Embryonic facial prominence (tissue), 1 donor: ENCODE data around the gene PLEKHG3.
"Not testable (repeated sequence)": the region's sequence is repeated elsewhere in the genome, so short reads cannot be mapped to it uniquely, and the experiment has no call there.

Experiments
- DNase-seq: peaks from one replicate; pipeline ENCODE4 v3.0.0-alpha.2; 2016; ENCODE audit errors: extremely low spot score

The PLEKHG3 gene

DNA sequence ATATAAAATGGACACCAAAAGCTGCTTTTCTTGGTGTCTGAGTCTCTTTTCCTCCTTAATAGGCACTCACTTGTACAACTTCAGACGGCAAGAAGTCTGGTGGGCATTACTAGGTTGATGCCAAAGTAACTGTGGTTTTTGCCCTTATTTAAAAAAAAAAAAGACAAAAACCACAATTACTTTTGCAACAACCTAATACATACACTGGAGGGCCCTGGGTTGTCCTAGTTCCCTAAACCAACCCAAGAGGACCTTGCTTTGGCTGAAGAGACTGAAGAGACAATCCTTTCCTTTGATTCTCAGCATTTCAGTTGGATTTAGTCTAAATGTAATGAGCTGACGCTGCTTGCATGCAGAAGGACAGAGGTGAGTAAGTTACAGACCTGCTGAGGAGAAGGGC is 16.2 kb upstream of the PLEKHG3 start:
- DNase-seq = no peak

DNA sequence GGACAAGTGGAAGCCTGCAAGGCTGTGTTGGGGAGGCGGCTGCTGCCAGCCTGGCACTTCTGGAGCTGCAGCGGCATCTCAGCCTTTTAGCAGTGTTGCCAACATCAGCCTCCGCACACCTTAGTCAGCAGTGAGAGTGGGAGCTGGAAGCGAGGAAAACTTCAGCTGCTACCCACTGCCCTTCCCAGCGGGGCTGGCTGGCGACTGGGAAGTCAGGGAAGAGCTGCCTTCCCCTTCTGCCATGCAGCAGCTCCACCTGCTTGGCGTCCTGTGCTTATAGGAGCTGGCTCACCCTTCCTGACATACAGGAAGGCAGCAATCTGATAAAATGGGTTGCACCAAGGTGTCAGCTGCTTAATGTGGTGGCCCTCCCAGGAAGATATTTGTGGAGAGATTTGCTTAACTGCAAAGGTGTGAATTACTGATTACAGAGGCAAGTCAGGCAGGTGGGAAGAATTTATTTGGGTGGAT is 15.4 kb upstream of the PLEKHG3 start:
- DNase-seq = no peak

DNA sequence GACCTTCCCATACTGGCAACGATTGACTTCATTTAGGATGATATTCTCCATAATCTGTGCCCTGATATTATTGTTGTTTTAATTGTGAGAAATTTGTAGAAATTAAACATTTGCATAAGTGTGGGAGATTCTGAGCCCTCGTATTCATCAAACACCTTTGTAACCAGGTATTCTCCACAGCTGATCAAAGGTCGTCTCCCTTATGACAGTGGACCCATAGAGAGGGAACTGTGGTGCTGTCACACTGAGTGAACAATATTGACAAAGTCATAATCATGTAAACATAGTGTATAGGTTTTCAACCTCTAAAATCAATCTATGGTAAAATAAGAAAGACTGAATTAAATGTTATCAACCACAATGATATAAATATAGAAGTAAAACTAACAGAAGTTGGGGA is 14.9 kb upstream of the PLEKHG3 start:
- DNase-seq = no peak

DNA sequence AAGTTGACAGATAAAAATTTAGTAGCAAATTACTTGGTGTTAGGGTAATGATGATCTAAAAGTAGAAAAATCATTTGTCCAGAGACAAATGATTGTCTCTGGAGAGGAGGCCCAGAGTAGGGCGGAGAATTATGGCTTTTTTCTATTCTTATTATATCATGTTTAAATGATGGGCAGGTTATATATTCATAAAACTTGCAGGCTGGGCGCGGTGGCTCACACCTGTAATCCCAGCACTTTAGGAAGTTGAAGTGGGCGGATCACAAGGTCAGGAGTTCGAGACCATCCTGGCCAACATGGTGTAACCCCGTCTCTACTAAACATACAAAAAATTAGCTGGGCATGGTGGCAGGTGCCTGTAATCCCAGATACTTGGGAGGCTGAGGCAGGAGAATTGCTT is 13.6 kb upstream of the PLEKHG3 start:
- DNase-seq = not testable (repeated sequence)

DNA sequence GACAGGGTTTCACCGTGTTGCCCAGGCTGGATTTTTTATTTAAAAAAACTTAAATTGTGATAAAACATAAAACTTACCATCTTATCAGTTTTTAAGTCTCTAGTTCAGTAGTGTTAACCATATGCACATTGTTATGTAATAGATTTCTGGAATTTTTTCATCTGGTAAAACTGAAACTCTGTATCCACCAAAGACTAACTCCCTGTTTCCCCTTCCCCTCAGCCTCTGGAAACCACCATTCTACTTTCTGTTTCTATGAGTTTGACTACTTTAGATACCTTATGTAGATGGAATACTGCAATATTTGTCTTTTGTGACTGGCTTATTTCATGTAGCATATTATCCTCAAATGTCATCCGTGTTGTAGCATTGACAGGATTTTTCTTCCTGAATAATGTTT is 12.8 kb upstream of the PLEKHG3 start:
- DNase-seq = no peak

DNA sequence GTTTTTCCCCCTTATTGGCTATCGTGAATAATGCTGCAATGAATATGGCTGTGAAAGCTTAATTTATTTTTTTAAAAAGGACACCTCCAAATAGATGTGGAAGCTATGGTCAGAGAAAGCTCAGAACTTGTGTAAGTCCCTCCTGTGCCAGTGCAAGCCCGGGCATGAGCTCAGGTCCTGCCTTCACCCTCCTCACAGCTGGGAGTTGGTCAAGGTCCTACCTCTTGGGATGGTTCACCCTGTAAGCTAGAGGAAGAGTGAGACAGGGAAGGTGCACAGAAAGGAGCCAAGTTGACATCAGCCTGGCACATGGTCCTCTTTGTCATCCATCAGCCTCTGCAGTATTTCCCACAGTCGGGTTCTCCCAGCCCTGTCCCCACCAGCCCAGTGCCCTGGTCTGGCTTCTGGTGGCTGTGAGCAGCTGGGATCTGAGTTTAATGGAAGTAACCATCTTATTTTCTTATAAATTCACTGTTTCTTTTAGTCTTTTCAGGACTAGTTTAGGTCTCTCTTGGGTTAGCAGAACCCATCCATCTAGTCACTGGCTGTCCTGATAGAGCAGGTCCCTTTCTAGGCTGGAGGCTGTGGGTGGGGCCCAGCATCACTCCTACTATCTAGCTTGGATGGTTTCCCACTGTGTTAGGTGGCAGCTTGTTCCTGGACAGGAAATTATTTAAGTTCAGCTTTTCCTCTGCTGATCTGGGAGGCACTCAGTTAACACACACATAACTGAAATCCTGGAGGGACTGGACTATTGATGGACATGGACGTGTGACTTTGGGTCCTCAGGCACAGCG is 11.8 kb upstream of the PLEKHG3 start:
- no peak for DNase-seq

DNA sequence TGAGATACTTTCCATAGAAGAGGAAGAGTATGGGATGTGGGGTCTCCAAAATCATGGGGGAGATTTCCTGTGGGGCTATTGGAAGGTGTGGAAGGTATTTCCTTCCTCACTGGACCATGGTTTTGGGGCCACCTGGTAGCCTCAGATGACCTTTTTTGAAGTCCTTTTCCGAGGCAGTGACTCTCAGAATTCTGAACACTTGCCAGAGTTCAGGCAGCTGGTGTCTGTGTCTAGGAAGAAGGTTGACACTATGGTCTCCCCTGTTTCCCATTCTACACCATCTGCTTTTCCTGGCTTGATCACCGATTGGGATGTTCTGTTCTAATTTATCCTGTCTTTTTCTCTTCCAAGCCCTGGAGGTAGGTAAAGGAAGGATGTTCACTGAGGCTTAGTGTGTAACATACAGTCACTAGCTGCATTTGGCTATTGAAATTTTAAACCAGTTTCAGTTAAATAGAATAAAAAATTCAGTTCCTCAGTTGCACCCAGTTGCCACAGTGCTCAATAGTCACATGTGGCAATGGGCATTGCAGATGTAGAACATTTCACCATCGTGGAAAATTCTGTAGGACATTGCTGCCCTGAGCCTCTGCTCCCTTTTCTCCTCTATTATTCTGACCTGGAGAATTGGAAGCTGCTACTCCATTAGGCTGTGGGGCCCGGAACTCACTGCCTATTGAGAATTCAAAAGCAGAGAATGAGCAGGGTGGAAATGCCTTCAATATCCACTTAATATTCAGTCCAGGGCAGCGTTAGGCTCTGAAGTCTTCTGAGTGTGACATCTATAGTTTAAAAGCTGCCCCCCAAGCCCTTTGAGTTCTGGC is 11.0 kb upstream of the PLEKHG3 start:
- DNase-seq = no peak

DNA sequence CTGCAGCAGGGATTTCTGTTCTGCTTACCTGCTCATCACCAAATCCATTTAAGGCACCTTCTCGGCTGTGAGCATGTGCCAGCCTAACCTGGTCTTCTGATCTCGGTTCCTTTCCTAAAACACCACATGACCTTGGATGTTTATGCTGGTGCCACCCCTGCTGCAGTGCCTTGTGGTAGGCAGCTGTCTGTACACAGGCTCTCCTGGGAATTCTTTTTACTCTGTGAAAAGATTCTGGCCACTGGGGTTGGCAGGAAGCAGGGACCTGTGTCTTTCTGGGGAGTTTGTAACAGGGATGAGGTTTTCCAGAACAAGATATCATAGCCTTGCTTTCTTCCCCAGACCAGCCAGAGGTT is 10.4 kb upstream of the PLEKHG3 start:
- no peak for DNase-seq

DNA sequence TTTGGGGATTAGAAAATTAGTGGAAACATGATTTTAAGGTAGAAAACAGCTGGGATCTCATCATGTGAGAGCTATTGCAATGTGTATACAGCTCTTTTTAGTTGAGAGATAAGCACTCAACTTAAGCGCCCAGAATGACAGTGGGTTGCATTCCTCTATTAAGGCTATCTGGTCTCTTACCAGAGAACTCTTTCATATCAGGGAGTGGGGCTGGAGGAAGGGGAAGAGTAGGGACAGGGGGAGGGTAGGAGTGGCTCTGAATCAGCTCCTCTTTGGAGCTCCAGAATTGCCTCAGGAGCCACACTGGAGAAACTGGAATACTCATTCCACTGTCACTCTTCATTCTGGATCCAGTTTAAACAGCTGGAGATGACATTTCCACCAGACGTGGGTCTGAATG is 9.2 kb upstream of the PLEKHG3 start:
- no peak for DNase-seq

DNA sequence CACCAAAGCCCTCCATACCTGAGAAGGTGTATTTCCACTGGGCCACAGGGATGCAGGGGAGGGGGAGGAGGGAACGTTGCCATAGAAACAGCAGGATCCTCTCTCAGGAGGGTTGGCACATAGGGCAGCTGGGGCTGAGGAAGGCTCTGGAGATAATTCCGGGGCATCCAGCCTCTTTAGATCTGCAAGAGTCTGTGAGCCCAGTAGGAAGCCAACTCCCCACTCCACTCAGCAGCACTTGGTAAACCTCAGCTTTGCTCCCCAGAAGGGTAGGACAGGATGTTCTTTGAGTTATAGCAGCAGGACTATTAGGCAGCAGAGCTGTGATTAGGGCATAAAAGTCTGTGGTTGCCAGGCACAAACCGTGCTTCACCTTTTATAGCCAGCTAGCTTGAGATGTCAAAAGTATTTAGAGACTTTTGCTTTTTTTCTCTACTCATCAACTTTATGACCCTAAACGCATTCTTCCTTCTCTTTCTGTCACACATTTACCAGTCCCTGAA is 7.8 kb upstream of the PLEKHG3 start:
- DNase-seq = no peak

DNA sequence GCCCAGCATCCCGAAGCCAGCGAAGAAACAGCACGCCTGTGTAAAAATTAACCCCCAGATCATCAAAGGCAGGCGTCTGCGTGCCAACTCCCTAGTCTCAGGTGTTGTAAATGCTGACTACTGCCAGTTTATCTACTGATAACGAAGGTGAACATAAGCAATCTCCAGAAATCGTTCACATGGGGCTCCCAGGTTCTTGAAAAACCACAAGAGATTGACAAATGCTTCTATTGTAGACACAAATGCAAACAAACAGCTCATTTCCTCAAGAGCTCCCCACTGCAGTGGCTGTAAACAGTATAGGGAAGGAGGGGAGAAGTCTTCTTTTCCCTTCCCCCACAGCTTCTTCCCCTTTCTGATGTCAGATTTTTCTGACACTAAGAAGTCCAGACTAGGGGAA is 5.3 kb upstream of the PLEKHG3 start:
- DNase-seq = no peak

DNA sequence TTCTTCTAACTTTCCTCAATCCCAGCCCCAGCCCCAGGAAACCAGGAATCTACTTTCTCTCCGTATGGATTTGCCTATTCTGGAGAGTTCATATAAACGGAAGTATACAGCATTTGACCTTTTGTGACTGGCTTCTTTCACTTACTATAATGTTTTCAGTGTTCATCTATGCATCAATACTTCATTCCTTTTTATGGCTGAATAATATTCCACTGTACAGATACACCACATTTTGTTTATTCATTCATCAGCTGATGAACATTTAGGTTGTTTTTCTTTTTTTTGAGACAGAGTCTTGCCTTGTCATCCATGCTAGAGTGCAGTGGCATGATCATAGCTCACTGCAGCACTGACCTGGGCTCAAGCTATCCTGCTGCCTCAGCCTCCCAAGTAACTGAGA is 3.9 kb upstream of the PLEKHG3 start:
- no peak for DNase-seq

DNA sequence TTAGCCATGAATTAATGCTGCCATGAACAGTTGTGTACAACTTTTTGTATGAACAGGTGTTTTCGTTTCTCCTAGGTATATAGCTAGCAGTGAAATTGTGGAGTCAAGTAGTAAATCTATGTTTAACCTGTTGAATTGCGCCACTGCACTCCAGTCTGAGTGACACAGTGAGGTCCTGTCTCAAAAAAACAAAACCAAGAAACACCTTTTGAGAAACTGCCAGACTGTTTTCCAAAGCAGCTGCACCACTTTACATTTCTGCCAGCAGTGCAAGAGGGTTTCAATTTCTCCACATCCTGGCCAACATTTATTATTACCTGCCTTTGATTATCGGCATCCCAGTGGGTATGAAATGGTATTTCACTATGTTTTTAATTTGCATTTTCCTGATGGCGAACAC is 3.3 kb upstream of the PLEKHG3 start:
- no peak for DNase-seq

DNA sequence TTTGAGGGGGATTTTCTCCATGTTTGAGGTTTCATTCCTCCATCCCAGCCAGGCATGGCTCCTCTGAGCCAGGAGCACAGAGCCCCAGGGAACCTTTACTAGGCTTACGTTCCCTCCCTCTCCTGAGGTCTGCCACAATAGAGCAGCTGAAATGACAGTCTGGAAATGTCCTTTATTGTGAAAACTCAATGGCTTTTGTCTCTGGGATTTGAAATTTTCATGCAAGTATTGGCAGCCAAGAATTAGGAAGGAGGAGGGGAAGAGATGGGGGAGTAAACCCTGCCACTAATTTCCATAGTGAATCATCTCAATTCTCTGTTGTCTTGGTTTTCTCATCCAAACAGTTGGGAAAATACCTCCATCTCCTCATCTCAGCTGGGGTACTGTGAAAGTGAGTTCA is 2.6 kb upstream of the PLEKHG3 start:
- DNase-seq = no peak

DNA sequence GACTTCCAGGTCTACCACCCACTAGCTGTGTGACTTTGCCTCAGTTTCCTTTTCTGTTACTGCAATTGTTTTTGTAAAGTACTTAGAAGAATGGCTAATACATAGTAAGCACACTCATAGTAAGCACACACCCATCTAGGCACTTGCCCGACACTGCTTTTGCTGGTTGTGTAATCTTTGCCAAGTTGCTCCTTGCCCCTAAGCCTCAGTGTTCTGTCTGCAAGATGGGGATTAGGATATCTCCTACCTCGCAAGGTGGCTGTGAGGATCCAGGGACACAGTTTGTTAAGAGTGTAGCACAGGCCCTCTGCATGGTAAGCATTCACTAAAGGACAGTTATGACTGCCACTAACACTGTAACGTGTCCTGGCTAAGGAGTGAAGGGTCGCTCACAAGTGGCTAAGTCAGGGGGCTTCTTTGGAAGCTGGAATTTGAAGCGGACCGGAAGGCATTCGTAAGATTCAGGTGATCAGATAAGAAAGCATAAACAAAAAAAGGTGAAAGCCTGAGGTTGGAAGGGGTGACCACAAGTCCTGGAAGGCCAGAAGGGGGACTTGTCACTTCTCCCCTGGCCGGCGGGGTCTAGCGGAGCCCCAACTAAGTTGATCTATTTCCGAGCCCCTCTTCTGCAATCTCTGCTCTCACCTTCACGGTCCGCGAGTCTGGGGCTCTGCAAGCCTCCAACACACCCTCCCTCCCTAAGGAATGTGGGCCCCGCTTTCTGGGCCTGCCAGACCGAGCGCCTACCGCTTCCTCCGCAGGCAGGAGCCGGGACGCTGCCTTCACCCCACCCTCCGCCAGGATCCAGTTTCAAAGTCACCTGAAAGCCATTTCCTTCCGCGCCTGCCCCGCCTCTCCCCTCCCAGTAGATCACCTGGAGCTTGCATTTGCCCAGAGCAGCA is 1.5 kb upstream of the PLEKHG3 start:
- DNase-seq = no peak

DNA sequence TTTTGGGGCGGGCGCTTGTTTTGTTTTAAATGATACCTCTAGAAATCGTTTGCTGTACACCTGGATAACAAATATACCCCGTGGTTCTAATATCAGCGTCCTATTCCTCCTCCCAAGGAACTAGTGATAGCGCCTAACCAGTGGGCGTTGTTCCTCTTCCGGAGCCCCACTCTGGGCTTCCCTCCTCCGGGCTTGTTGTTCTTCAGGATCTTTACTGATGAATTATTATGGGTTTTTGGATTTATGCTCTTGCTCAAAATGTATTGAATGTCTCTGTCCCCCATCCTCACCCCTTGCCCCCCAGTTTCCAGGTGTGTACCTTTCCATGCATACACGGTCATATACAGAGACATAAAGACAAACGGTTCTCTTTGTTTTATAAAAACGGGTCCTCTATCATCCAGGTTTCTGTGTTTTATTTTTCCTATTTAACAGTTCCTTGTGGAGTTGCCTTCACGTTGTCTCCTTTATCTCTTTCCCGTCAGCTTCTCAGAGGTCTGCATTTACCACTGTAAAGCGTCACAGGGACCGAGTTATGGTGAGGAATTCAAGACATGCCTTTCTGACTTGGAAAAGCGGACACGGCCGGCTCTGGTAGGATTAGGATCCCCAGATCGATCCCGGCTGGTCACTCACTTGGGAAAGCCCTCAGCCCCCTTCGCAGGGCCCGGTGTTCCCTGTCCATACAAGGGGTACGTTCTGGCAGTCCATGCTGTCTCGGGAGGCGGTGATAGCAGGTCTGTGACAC is 655 bp upstream of the PLEKHG3 start:
- DNase-seq = no peak

DNA sequence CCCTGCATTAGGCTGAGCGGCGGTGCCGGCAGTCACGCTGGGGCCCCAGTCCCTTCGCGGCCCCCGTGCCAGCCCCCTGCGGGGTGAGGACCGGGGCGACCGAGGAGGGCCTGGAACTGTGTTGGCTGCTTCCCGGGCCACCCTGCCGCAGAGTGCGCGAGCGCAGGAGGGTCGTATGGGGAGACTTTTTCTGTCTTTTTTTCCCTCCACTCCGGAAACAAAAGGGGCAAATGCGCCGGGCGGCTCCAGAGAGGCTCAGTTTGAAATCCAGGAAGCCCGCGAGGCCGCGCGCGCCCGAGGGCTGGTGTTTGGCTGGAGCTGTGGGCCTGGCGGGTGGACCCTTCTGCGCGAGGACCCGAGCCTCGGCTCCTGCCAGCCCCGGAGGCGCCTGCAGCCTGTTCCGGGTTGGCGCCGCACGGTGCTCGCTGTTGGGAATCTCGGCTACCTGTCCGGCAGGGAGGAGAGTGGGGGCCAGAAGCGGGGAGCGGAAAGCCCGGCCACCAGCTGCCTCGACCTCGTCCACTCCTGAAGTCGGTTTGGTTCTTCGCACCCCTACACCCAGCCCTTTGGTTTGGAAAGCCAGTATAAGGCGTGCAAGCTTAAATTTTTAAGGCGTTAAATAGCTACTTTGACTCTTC is 638 bp downstream of the PLEKHG3 start:
- no peak for DNase-seq

DNA sequence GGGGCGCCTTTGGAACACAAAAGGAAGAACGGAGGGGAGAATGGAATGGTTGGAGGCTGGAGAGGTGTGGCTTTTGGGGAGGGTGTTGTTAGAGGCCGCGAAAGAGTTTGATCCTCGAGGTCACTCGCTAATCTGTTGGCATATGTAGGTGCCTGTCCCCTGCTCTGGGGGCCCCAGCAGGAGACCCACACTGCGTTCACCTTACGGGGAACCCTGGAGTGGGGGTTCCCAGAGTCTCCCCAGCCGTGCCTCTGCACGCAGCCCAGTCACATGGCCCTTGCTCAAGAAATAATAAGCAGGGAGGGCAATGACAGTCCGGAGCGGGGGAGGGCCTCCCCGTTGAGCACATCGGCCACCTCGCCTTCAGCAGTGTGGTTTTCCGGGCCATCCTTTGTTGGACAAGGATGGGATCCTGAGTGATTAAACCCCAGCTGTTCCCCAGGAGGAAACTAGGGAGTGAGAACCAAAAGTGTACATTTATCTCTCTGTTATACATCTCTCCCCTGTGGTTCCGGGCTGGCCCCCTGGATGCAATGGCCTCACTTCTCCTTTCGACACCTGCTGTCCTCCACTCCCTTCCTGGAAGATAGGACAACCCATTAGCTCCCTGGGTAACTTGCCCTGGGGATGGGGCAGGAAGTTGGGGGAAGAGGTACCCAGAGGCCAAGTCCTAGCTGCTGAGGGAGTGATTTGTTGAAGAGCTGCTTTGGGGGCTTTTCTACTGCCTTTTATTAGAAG is 1.3 kb downstream of the PLEKHG3 start:
- no peak for DNase-seq

DNA sequence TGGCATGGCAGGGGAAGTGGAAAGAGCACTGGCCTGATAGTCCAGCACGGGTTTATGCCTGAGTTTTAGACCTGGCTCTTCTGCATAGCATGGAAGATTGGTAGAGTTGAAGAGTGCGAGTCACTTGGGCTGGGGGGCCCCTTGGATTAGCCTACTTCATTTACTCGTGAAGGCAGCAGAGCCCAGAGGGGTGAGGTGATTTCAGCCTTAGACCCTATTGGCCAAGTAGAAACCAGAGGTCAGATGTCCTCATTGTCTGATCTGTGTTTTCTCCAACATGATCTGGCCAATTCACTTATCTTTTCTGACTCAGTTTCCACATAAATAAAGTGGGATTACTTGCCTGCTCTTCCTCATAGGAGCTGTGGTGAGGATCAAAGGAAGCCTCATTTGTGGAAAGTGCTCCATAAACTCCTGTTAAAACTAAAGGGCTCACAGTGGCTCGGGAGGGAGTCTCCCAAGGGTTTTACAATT is 1.9 kb downstream of the PLEKHG3 start:
- no peak for DNase-seq
